GM12873 (cell line): ENCODE results near the gene CYP2E1.

ENCODE experiments used
- TF ChIP-seq, protein P1 (sequence below): IDR thresholded peaks from 2 replicates; pipeline ENCODE4 v1.5.1; 2012; ENCODE audit warnings: low read depth, mild to moderate bottlenecking, moderate library complexity, low read length, control low read depth; ENCODE audit not compliant: insufficient read depth; ENCODE audit errors: missing control alignments

Gene CYP2E1

DNA sequence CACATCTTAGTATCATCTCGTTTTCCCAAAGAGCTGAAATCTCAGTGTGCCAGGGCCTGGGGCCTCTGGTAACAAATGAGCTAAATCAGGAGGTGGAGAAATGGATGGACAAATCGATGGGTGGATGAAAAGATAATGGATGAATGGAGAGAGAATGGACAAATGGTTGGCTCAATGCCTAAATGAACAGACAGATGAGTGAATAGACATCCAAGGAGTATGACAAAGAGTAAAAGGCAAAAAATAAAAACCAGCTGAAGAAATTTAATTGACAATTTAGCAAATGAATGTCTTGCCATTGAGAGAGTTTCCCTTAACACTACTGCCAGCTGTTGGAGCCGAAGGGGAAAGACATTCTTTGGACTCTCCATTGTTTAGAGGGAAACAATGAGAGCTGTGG, 30.2 kb downstream of the CYP2E1 start:
- TF ChIP-seq, protein P1, sequence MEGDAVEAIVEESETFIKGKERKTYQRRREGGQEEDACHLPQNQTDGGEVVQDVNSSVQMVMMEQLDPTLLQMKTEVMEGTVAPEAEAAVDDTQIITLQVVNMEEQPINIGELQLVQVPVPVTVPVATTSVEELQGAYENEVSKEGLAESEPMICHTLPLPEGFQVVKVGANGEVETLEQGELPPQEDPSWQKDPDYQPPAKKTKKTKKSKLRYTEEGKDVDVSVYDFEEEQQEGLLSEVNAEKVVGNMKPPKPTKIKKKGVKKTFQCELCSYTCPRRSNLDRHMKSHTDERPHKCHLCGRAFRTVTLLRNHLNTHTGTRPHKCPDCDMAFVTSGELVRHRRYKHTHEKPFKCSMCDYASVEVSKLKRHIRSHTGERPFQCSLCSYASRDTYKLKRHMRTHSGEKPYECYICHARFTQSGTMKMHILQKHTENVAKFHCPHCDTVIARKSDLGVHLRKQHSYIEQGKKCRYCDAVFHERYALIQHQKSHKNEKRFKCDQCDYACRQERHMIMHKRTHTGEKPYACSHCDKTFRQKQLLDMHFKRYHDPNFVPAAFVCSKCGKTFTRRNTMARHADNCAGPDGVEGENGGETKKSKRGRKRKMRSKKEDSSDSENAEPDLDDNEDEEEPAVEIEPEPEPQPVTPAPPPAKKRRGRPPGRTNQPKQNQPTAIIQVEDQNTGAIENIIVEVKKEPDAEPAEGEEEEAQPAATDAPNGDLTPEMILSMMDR, result no peak

GRCh38 chr10:133559216-133559615, 32.1 kb downstream of the CYP2E1 start:
- TF ChIP-seq, protein P1, result no peak

DNA sequence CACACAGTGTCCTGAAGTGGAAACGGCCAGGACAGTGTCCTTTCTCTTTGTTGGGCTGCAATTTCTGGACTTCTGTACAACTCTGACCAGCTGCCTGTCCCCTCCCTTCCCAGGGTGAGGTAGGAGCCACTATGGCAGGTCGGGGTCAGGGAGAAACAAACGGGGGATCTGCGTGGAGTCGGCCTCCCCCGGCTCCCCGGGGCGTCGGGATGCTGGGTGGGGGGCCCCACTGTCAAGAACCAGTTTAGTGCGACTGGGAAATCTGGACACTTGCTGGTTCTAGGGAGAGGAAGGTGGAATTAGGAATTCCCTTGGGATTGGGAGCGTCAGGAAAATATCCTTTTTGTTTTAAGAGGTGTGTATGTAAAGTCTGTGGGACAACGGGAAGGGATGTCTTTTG, 37.7 kb downstream of the CYP2E1 start:
- TF ChIP-seq, protein P1, result no peak

- TF ChIP-seq, protein P1, result no peak
Measured at GRCh38 chr10:133565441-133566294, 38.5 kb downstream of the CYP2E1 start, which contains the start of gene SYCE1. TSS of gene SYCE1 (minus strand) at chr10:133565583. CDS start at chr10:133565529, 54 bp downstream.

DNA sequence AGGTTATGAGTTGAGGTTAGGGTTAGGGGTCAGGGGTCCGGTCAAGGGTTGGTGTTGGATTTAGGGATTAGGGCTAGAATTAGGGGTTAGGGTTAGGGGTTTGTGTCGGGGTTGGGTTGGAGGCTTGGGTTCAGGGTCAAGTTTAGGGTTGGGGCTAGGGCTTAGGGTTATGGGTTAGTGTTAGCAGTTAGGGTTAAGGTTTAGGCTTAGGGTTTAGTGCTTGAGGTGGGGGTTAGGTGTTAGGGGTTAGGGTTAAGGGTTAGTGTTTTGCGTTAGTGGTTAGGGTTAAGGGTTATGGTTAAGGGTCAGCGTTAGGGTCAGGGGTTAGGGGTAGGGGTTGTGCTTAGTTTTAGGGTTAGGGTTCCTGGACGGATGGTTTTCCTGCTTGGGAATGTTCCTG, 40.0 kb downstream of the CYP2E1 start:
- TF ChIP-seq, protein P1, result no peak

GRCh38 chr10:133567609-133568286, 40.6 kb downstream of the CYP2E1 start:
- TF ChIP-seq, protein P1, result no peak

DNA sequence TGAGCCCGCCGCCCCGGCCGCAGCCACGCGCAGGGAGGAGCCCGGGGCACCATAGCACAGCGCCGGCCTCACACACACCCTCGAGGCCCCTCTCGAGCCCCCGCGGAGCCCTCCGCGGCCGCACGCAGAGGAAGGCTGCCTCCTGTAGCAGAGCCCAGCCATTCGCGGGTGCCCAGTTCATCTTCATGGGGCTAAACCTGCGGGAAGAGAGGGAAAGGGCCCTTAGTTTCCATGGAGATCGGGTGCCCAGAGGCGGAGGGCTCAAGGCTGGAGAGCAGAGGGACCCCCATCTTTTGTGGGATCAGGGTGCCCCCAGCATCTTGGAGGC, 41.1 kb downstream of the CYP2E1 start:
- TF ChIP-seq, protein P1, result no peak
